ENCODE measurements around the gene OSBP2. TPM values are rescaled to one million over a fixed set of nuclear protein-coding genes. Genes with fewer than 3 reads are reported as not detected.

The OSBP2 gene
- total and polyA plus RNA-seq, 2 experiments from 2014 or later: 2.1 to 2.9 TPM

DNA sequence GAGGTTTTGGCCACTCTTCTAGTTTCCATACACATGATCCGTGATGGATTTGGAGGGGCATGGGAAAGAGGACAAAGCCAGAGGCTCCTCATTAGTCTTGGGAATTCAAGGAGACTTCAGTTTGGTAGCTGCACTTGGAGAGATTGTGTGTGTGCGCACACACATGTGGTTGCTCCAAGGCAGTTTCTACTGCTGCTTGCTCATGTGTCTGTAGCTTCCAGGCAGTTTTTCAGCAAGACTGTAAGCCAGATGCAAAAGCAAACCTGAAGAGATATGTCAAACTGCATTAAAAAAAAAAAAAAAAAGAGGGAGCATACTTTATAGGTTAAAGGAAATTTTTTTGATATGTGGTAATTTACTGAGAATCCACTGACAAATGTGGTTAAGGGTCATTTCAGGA, 95.7 kb downstream of the OSBP2 start (continued):
- no peak for TF ChIP-seq EZH2phosphoT487 (IDR thresholded peaks at IDR 0.05; ENCODE audit: unreplicated experiment)
- TF ChIP-seq, protein P1, sequence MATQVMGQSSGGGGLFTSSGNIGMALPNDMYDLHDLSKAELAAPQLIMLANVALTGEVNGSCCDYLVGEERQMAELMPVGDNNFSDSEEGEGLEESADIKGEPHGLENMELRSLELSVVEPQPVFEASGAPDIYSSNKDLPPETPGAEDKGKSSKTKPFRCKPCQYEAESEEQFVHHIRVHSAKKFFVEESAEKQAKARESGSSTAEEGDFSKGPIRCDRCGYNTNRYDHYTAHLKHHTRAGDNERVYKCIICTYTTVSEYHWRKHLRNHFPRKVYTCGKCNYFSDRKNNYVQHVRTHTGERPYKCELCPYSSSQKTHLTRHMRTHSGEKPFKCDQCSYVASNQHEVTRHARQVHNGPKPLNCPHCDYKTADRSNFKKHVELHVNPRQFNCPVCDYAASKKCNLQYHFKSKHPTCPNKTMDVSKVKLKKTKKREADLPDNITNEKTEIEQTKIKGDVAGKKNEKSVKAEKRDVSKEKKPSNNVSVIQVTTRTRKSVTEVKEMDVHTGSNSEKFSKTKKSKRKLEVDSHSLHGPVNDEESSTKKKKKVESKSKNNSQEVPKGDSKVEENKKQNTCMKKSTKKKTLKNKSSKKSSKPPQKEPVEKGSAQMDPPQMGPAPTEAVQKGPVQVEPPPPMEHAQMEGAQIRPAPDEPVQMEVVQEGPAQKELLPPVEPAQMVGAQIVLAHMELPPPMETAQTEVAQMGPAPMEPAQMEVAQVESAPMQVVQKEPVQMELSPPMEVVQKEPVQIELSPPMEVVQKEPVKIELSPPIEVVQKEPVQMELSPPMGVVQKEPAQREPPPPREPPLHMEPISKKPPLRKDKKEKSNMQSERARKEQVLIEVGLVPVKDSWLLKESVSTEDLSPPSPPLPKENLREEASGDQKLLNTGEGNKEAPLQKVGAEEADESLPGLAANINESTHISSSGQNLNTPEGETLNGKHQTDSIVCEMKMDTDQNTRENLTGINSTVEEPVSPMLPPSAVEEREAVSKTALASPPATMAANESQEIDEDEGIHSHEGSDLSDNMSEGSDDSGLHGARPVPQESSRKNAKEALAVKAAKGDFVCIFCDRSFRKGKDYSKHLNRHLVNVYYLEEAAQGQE (IDR thresholded peaks at IDR 0.05; ENCODE audit: unreplicated experiment): no peak
- no peak for TF ChIP-seq ZNF331 (CRISPR knock-in tag; IDR thresholded peaks at IDR 0.05; ENCODE audit: low read depth)
- no peak for TF ChIP-seq EZH2 (IDR thresholded peaks at IDR 0.05; ENCODE audit: low read depth, unreplicated experiment)
- no peak for TF ChIP-seq STAT1 (IDR thresholded peaks at IDR 0.05; ENCODE audit: unreplicated experiment)

DNA sequence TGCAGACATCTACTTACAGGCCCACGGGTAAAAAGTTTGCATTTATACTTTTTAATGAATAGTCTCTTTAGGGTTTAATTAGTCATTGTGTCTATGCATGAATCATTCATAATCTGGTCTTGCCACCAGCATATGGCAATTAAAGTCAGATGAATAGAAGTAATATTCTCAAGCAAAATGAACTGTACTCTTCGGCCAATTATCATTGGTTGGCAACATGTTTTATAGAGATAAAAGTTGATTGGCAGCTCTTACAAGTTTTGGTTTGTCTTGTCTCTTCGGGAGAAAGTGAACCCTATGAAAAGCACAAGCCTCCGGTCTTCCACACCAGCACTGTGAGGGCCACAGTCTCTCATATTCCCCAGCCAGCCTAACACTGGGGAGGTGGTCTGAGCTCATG, 97.8 kb downstream of the OSBP2 start:
- peaks cover 4% of the 10 kb centered on the region for H3K27me3 Mint-ChIP-seq (ENCODE audit: insufficient read depth, low read depth, poor library complexity)
- Histone ChIP-seq H3K4me1 (ENCODE audit: insufficient read depth) (no peaks in the 10 kb centered on the region), H3K9me2 (ENCODE audit: insufficient read depth) (0 out of 2 replicates have a peak, but pooled peaks cover 3% of the 10 kb centered on the region), H3K79me2 (replicated peaks; ENCODE audit: insufficient read depth) (no peaks in the 10 kb centered on the region), H3K27ac (ENCODE audit: low read depth) (no peak overlapping the region), H3K4me3 (no peak overlapping the region), H3K4me2 (no peak overlapping the region), H3K27me3 (ENCODE audit: insufficient read depth) (no peaks in the 10 kb centered on the region), H3K36me3 (ENCODE audit: insufficient read depth) (no peaks in the 10 kb centered on the region), H4K20me1 (replicated peaks; ENCODE audit: insufficient read depth) (no peaks in the 10 kb centered on the region), H2AFZ (no peak overlapping the region), H3F3A (replicated peaks; ENCODE audit: low read depth) (no peaks in the 10 kb centered on the region)
- no peak overlapping the region for H3K4me3 Mint-ChIP-seq
- ATAC-seq (no peak), DNase-seq (ENCODE audit: low spot score) (no peak)
- H3K4me1 Mint-ChIP-seq: no peaks in the 10 kb centered on the region
- no peaks in the 10 kb centered on the region for H3K36me3 Mint-ChIP-seq (ENCODE audit: low read depth)
- H3K9me3 Mint-ChIP-seq: no peaks in the 10 kb centered on the region
- no peak overlapping the region for H3K27ac Mint-ChIP-seq
- TF ChIP-seq ZNF331 (CRISPR knock-in tag; IDR thresholded peaks at IDR 0.05; ENCODE audit: low read depth): no peak
- TF ChIP-seq JUNB (IDR thresholded peaks at IDR 0.05; ENCODE audit: unreplicated experiment): no peak
- TF ChIP-seq, protein P2, sequence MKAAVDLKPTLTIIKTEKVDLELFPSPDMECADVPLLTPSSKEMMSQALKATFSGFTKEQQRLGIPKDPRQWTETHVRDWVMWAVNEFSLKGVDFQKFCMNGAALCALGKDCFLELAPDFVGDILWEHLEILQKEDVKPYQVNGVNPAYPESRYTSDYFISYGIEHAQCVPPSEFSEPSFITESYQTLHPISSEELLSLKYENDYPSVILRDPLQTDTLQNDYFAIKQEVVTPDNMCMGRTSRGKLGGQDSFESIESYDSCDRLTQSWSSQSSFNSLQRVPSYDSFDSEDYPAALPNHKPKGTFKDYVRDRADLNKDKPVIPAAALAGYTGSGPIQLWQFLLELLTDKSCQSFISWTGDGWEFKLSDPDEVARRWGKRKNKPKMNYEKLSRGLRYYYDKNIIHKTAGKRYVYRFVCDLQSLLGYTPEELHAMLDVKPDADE (IDR thresholded peaks at IDR 0.05): no peak
- no peak for TF ChIP-seq EZH2phosphoT487 (IDR thresholded peaks at IDR 0.05; ENCODE audit: unreplicated experiment)
- TF ChIP-seq, protein P3, sequence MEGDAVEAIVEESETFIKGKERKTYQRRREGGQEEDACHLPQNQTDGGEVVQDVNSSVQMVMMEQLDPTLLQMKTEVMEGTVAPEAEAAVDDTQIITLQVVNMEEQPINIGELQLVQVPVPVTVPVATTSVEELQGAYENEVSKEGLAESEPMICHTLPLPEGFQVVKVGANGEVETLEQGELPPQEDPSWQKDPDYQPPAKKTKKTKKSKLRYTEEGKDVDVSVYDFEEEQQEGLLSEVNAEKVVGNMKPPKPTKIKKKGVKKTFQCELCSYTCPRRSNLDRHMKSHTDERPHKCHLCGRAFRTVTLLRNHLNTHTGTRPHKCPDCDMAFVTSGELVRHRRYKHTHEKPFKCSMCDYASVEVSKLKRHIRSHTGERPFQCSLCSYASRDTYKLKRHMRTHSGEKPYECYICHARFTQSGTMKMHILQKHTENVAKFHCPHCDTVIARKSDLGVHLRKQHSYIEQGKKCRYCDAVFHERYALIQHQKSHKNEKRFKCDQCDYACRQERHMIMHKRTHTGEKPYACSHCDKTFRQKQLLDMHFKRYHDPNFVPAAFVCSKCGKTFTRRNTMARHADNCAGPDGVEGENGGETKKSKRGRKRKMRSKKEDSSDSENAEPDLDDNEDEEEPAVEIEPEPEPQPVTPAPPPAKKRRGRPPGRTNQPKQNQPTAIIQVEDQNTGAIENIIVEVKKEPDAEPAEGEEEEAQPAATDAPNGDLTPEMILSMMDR (conservative IDR thresholded peaks at IDR 0.05; ENCODE audit: low read depth in 2 of 2): no peak
- TF ChIP-seq STAT1 (IDR thresholded peaks at IDR 0.05; ENCODE audit: unreplicated experiment): no peak
- no peak for TF ChIP-seq CREB1 (CRISPR knock-in tag; IDR thresholded peaks at IDR 0.05; ENCODE audit: low read depth)
- TF ChIP-seq, protein P1 (IDR thresholded peaks at IDR 0.05; ENCODE audit: unreplicated experiment): no peak
- no peak for TF ChIP-seq ZNF114 (CRISPR knock-in tag; IDR thresholded peaks at IDR 0.05)
